ENCODE results near the gene ZNF155.

The ZNF155 gene

DNA sequence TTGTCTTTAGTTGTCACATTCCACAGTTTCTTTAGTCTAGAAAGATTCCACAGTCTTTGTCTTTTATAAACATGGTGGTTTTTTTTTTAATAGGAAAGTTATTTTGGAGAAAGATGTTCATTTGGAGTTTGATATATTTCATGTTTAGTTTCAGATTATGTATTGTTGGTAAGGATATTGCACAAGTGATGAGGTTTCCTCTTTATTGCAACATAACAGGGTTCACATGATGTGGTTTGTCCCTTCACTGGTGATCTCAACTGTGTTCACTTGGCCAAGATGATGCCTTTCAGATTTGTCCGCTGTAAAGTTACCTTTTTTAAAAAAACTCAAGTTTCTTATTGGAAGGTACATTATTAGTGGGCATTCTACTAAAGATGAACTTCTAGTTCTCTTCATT is 22.0 kb downstream of the ZNF155 start:
- DNase-seq = no peak

DNA sequence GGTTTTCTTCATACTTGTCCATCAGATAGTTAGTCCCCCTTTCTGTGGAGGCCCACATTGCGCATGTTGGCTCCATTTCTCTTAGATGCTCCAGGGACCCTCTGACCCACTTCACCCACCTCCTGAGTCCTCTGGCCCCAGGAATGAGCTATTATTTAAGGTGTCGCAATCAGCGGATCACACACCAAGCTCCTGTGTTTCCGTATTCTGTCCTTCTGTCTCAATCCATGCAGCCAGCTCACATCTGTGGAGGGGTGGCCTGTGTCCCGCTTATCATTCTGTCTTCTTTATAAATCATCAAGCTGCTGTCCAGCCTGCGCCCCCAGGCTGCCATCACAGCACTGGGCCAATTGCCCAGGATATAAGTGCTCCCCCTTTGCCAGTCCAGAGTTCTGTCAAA is 23.5 kb downstream of the ZNF155 start:
- DNase-seq = no peak

DNA sequence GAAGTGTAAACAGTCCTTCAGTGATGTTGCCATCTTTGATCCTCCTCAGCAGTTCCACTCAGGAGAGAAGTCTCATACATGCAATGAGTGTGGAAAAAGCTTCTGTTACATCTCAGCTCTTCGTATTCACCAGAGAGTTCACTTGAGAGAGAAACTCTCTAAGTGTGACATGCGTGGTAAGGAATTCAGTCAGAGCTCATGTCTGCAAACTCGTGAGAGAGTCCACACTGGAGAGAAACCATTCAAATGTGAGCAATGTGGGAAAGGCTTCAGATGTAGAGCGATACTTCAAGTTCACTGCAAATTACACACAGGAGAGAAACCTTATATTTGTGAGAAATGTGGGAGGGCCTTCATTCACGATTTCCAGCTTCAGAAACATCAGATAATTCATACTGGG is 26.5 kb downstream of the ZNF155 start:
- no peak for DNase-seq

DNA sequence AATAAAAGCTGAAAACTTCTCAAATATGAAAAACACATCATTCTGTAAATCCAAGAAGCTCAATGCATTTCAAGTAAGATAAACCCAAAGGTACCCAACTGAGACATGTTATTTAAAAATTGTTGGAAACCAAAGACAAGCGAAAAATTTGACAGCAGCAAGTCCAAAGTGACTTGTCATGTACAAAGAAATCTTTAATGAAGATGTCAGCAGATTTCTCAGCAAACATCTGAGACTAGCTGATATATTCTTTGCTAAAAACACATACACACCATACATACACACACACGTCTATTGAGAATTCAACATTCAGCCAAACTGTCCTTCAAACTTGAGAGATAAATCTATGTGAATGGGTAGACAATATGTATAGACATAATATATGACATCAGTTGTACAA is 35.5 kb downstream of the ZNF155 start:
- no peak for DNase-seq

DNA sequence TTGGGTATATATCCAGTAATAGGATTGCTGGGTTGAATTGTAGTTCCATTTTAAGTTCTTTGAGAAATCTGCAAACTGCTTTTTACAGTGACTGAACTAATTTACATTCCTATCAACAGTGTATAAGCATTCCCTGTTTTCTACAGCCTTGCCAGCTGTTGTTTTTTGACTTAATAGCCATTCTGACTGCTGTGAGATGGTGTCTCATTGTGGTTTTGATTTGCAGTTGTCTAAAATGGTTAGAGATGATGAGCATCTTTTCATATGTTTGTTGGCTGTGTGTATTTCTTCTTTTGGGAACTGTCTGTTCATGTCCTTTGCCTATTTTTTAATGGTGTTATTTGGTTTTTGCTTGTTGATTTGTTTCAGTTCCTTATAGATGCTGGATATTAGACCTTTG is 37.2 kb downstream of the ZNF155 start:
- DNase-seq = no peak

DNA sequence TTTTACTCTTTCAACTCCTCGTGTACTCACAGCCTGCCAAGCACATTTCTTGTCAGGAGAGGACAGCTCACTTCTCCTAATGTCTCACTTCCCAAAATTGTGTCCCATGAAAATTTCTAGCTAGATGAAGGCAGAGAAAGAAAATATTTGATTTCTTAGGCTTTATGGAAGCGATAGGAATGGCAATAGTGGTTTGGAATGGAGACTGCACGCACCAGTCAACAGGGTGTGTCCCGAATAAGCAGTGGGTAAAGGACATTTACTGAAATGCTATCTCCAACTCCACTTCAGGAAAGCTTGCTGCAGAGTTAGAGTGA is 40.9 kb downstream of the ZNF155 start:
- no peak for DNase-seq

DNA sequence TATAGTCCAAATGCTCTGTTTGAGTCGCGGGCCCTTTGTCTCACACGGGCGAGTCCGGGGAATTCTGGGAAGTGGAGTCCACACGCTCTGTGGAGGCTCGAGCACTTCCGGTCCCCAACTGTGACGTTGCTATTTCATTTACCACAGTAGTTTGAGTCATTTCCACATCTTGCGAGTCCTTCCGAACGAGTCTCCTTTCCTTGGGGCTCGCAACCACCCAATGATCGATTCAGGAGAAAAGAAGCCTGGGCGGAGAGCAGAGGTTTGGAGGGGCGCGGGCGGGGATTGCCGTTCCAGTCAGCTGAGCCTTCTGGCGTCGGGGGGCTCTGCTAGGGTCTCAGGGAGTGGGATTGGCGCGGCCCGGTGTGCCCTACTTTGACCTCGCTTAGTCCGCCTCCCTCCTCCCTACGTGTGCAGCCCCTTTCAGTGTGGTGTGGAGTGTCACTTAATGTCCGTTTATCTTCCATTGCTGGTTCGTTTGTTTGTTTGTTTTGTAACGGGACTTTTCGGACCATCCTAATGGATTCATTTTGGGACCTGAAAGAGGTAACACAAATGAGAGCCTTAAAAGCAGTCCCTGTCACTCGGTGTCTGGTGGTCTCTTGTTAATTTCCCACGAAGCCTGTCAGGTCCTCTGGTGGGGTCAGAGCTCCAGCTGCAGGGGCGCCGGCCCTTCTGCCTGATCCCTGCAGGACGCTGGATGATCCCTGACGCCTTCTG is 41.4 kb downstream of the ZNF155 start, which contains the start of gene ZNF222:
TSS of gene ZNF222 (plus strand) at position 163 of the 720 bp plus-strand sequence. CDS start at position 221, 58 bp downstream.
- DNase-seq = peak; percentile 46

DNA sequence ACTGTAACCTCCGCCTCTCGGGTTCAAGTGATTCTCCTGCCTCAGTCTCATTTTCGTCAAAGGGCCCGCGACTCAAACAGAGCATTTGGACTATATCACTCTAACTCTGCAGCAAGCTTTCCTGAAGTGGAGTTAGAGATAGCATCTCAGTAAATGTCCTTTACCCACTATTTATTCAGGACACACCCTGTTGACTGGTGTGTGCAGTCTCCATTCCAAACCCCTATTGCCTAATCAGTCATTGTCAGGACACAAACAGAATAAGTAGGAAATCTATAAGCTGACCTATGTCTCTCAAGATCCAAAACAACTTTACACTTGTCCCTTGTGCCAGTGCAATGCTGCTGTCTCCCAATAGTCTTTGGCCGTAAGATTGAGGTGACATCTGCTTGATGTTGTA is 42.6 kb downstream of the ZNF155 start:
- no peak for DNase-seq

DNA sequence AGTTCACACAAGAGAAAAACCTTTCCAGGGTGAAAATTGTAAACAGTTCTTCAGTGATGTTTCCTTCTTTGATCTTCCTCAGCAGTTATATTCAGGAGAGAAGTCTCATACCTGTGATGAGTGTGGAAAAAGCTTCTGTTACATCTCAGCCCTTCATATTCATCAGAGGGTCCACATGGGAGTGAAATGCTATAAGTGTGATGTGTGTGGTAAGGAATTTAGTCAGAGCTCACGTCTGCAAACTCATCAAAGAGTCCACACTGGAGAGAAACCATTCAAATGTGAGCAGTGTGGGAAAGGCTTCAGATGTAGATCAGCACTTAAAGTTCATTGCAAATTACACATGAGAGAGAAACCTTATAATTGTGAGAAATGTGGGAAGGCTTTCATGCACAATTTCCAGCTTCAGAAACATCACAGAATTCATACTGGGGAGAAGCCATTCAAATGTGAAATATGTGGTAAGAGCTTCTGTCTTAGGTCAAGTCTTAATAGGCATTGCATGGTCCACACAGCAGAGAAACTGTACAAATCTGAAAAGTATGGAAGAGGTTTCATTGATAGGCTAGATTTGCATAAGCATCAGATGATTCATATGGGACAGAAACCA is 48.1 kb downstream of the ZNF155 start:
- no peak for DNase-seq

DNA sequence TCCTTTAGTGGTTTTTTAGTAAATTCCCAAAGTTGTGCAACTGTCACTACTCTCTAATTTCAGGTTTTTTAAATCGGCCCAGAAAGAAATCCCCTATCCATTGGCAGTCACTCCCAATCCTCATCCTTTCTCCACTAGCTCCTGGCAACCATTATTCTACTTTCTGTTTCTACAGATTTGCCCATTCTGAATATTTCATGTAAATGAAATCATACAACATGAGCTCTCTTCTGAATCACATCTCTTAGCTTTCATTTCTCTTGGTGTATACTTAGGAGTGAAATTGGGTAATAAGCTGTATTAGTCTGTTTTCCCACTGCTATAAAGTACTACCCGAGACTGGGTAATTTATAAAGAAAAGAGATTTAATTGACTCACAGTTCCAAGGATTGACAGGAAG is 58.2 kb downstream of the ZNF155 start:
- DNase-seq = no peak

Data from NCI-H1092 treated with DMSO at 0.1 percent for 48 hours (cell line).